Measurements from ENCODE around the gene C11orf16.
A peak's percentile ranks its signal among the peaks of the same experiment; 100 is the strongest.

The C11orf16 gene

GRCh38 chr11:8934742-8935488 lies 2.2 kb upstream of the C11orf16 start:
- no peak overlapping the region for H3K4me3 ChIP-seq (ENCODE audit: low read depth, low read length)
- peak; percentile 46 for DNase-seq (ENCODE audit: low read depth, low spot score)
- no peak for TF ChIP-seq CTCF (IDR thresholded peaks at IDR 0.05; ENCODE audit: low read depth, low read length)
- in situ Hi-C loops (cut with HindIII; ENCODE audit: low sequenced_read_pairs): no loop called here

DNA sequence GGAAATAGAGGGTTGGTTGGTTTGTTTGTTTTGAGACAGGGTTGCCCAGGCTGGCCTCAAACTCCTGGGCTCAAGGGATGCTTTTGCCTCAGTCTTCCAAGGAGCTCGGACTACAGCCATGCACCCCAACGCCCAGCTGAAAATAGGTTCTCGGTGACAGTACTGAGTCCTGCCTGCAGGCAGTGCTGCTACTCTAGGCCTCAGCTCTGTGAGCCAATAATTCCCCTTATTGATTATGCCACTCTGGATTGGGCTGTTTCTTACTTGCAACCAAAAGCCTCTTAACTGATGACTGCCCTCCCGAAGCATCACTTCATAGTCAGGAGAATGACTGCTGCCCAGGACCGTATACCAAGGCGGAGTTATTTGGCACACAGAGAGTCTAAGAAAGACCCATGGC lies 1.2 kb upstream of the C11orf16 start:
- no peak for DNase-seq (ENCODE audit: low read depth, low spot score)
- no peak overlapping the region for H3K4me3 ChIP-seq (ENCODE audit: low read depth, low read length)
- in situ Hi-C loops (cut with HindIII; ENCODE audit: low sequenced_read_pairs): no loop called here
- TF ChIP-seq CTCF (IDR thresholded peaks at IDR 0.05; ENCODE audit: low read depth, low read length): peak; percentile 18

GRCh38 chr11:8930456-8931175 lies 2.1 kb downstream of the C11orf16 start:
- DNase-seq (ENCODE audit: low read depth, low spot score): no peak

GRCh38 chr11:8928981-8929615 lies 3.6 kb downstream of the C11orf16 start:
- no peak overlapping the region for H3K4me3 ChIP-seq (ENCODE audit: low read depth, low read length)
- no peak for DNase-seq (ENCODE audit: low read depth, low spot score)
- no peak for TF ChIP-seq CTCF (IDR thresholded peaks at IDR 0.05; ENCODE audit: low read depth, low read length)
- in situ Hi-C loops (cut with HindIII; ENCODE audit: low sequenced_read_pairs): no loop called here

More at GRCh38 chr11:8930456-8931175, 2.1 kb downstream of the C11orf16 start:
- in situ Hi-C loops (cut with HindIII; ENCODE audit: low sequenced_read_pairs): no loop called here
- no peak for TF ChIP-seq CTCF (IDR thresholded peaks at IDR 0.05; ENCODE audit: low read depth, low read length)
- H3K4me3 ChIP-seq (ENCODE audit: low read depth, low read length): no peak overlapping the region

DNA sequence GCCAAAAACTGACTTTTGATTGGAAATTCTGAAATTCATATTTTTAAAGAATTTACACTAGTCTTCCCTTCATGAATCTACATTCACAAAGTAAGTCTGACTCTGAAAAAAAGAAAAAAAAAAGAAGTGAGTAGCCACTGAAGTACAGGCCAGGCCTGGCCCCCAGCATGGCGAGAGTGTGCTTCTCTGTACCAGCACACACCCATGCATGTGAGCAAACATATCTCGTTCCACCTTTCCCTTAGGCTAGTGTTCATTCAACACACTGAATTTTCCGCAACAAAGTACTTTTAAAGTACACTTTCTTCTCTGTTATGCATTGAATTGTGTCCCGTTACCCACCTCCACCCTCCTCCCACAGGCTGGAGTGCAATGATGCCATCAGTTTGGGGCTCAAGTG lies 4.5 kb downstream of the C11orf16 start:
- no peak for DNase-seq (ENCODE audit: low read depth, low spot score)
- no peak for TF ChIP-seq CTCF (IDR thresholded peaks at IDR 0.05; ENCODE audit: low read depth, low read length)
- H3K4me3 ChIP-seq (ENCODE audit: low read depth, low read length): no peak overlapping the region
- in situ Hi-C loops (cut with HindIII; ENCODE audit: low sequenced_read_pairs): no loop called here

DNA sequence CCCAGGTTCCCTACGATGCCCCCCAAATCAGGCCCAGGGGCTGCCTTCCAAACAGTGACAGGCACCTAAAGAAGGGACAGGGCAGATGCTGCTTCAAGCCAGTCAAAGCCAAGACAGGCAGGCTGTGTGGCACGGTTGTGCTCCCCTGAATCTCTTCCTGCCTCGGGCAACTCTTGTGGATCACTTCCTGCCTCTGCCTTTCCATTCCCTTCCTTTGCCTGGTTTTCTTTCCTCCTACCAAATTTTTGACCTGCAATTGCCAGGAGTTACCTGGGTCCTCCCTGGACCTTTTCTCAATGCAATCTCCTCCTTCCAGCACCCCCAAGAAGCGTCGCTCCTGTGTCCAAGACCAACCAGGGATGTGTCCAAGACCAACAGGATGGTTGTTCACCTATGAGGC lies 5.5 kb downstream of the C11orf16 start:
- H3K4me3 ChIP-seq (ENCODE audit: low read depth, low read length): no peak overlapping the region
- no peak for DNase-seq (ENCODE audit: low read depth, low spot score)
- no peak for TF ChIP-seq CTCF (IDR thresholded peaks at IDR 0.05; ENCODE audit: low read depth, low read length)
- in situ Hi-C loops (cut with HindIII; ENCODE audit: low sequenced_read_pairs): no loop called here
